NCI-H2107 treated with DMSO at 0.1 percent for 48 hours (cell line): ENCODE measurements around the gene DNM3.

ENCODE experiments used
- DNase-seq: peaks from one replicate; lab custom pipeline; 2025; ENCODE audit not compliant: unreplicated experiment; lab: John Stamatoyannopoulos, UW

DNM3 gene

DNA sequence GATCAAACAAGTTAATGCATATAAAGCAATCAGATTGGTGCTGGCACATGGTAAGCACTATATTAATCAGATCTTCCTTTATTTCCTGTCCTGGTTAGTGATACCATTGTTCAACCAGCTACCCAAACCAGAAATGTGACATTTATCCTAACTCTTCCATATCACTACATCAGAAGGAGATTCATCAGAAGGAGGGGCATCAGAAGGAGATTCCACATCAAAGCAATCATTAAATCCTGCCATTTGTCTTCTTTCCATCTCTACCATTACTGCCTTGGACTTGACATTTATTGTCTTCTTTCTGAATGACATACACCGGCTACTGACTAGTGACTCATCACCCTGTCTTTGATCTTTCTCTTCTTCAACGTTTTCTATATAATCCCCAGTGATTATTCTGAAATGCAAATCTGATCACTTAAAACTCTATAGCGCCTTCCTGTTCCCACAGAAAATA lies 75.0 kb downstream of the DNM3 start:
- no peak for DNase-seq

DNA sequence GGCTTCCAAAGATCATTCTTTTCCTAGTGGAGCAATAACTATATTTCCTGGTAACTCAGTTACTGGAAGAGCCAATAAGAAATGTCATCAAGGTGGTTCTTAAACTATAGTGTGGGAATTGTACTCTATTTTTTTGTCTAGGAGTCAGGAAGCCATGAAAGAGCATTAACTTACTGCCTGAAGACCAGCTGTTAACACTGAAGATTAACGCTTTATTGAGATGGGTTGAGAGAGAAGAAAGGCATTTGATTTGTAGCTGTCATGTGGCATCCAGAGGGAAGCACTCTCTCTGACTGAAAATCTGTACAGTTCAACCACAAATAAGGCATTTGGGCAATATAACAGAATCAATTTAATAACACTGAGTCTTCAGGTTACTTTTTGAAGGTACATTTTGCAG lies 76.0 kb downstream of the DNM3 start:
- DNase-seq, result no peak

DNA sequence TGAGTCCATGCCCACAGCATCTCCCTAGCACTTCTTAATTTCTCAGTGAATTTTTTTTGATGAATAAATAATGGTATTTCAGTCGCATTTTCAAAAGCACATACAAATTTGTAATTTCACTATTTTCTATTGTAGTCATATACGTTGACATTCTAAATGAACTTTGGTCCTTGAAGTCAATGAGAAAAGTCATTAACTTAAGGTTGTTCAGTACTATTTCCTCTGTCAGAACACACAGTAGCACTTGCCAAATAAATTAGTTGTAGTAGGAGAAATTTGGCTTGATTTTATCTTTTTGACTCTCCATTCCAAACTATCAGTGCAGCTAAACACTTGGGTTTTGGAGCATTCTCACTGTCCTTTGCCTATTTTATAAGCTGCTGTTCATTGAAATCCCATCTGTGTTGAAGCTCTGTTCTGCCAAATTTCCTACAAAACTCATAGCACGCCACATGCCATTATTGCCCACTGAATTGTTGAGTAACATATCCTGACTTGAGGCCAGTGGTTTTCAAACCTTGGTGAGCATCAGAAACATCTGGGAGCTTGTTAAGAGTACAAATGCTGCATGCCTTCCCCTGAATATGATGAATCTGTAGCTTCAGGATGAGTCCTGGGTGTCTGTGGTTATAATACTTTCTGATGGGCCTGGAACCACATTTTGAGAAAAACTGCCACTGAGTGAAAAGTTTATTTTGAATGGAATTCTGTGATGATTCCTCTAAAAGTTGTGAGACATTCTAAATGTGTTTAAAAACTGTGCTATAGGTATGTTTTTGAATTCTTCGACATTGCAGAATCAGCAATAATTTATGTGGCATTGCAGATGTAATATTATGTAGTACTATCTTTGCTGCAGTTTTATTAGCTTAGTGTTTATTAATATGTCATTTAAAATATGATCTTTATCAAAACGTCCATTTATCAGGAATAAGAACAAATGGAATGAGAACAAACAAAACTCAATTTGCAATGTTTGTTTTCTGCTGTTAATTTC lies 78.9 kb downstream of the DNM3 start:
- DNase-seq, result no peak

DNA sequence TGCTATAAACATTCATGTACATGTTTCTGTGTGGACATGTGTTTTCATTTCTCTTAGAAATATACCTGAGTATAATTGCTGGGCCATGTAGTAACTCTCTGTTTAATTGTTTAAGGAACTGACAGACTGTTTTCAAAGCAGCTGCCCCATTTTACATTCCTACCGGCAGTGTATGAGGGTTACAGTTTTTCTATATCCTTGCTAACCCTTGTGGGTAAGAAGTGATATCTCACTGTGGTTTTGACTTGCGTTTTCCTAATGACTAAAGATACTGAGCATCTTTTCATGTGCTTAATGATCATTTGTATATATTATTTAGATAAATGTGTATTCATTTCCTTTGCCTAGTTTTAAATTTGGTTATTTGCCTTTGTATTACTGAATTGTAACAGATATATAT lies 81.7 kb downstream of the DNM3 start:
- DNase-seq, result no peak

DNA sequence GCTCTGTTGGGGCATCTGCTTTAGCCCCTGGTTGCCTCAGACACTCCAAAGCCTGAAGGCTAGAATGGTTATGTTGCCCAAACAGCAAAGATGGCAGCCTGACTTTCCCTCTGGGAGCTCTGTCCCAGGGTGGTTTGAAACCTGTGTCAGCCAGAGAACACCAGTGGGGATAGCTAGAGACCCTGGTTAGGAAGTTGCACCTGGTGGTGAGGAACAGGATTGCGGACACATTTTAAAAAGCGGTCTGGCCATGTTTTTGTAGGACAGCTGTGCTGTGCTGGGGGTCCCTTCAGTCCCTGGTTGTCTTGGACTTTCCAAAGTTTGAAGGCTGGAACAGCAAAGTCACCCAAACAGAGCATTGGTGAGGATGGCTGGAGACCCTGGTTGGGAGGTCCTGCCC lies 87.8 kb downstream of the DNM3 start:
- no peak for DNase-seq

DNA sequence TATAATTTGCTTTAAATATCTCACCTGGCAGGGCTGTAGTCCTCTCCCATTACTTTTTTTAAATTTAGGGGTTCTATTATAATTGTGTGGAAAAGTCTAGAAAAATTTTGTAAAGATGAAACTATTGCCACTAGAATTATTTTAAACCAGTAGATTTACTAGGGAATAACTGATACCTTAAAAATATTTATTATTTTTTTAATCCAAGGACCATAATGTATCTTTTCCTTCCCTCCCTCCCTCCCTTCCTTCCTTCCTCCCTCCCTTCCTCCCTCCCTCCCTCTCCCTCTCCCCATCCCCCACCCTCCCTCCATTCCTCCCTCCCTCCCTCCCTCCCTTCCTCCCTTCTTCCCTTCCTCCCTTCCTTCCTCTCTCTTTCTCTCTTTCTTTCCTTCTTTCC lies 90.5 kb downstream of the DNM3 start:
- DNase-seq, result no peak

DNA sequence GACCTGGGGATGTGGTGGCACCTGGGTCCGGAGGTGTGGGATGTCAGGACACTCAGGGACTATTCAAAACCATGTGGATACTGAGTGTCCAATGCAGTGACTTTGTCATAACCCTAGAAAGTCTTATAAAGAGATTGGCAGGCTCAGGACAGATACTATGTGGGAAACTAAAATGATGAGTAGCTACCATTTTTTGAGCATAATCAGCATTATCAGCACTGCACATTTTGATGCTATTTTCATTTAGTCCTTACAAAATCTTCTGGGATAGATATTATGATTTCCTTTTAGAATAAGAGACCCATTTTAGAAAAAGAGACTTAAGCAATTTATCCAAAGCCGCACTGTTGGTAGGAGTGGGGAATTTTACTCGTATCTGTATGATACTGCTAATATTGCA lies 93.4 kb downstream of the DNM3 start:
- DNase-seq, result no peak

DNA sequence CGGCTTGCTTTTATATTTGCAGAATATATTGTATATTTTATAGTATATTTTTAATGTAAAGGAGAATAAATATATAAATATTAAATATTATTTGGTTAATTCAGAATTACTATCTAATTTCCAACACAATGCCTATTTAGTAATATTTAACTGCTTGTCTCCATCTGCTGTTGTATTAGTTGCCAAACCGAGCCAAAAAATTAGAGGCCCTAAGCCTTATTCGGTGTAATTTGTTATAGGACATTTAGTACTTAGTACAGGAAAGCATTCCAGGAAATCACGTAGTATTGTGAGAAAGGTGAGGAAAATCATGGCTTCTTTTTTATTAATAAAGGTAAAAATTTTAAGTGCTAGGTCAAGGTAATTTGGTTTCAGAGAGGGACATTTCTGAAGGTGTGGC lies 93.8 kb downstream of the DNM3 start:
- DNase-seq, result no peak

DNA sequence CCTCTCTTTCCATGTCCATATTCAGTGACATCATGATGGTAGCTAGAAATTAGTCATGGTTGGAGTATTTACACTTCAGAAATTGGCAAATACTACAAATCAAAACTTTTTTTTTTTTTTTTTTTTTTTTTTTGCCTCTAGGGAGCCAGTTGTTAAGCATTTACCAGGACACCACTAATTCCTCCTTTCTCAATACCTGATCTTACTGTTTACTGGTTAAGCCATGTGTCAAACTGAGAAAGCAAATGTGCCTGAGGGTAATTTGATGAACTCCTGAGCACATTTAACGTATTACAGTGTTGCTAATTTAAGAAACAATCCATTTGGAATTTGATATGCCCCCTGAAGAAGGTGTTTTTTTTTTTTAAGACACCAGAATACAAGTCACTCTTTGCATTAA lies 94.4 kb downstream of the DNM3 start:
- no peak for DNase-seq

DNA sequence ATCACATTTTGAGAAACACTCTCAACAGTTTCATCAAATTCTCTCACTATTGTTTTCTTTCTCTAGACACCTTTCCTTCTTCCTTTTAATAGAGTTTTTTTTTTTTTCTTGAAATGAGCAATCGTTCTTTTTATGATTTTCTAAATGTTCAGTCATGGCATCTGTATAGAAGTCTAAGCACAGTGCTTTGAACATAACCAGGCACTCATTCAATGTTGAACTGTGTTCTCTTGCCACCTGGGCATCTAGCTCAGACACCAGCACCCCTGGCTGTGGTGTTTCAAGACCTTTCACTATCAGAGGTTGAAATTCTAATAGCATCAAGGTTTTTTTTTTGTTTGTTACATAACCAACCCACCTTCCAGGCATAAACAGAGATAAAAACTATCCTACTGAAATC lies 96.6 kb downstream of the DNM3 start:
- no peak for DNase-seq

DNA sequence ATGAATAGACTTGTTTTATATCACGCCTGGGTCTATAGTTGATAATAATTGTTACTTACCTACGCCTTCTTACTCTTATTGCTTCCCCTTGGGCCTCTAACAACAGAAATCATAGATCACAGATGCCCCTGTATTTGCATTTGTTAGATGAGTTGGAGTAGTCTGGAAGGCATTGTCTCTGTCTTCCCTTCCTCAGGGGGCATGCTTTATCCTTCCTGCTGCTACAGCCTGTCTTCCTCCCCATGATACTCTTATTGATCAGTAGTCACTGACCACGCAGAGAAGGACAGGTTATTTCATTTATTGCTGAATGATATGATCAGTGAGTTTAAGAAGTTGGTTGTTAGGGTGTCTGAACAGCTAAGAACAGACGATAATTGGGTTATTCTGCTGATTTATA lies 98.4 kb downstream of the DNM3 start:
- DNase-seq, result no peak

DNA sequence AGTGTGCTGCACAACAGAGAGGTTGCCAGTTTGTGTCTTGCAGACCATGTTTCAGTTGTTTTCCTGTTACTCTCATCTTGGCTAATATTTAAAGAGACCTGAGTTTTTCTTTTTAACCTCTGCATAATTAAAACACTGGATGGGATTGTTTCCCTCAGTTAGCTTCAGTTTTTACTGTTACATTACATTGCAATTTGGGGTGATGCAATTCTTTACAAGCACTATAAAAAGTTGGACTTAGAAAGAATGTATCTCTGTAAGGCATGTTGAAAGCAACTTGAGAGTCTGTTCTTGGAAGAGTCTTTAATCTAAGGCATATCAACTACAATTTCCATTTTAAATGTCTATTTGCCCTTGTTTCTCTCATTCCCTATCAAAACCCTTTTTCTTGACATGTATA lies 99.1 kb downstream of the DNM3 start:
- no peak for DNase-seq

DNA sequence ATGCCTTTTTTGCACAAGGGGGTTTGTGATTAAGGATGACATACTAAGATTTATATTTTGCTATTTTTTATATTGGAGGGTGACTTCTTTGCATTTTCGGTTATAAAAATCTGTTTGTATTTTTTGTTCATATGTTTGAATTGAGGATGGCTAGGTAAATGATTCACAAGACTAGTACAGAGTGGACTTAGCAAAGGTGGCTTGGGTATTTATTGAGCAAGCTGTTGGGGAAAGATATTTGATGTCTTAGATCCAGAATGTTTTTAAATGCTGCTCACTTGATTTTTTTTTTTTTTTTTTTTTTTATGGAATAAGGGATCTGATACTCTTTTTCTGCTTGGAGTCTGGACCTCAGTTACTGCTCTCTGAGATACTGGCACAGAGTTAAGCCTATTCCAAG lies 100.6 kb downstream of the DNM3 start:
- no peak for DNase-seq

DNA sequence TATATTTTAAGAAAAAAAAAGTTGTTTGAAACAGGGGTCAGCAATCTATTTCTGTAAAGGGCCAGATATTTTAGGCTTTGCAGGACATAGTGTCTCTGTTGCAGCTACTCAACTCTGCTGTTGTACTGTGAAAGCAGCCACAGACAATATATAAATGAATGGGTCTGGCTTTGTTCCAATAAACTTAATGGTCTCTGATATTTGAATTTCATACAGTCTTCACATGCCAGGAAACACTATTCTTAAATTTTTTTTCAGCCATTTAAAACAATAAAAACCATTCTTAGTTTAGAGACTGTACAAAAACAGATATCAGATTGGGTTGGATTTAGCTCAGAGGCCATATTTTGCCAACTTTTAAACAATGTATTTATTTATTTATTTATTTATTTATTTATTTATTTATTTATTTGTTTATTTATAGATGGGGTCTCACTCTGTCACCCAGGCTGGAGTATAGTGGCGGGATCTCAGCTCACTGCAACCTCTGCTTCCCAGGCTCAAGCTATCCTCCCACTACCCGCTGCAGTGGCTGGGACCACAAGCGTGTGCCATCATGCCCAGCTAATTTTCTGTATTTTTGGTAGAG lies 102.8 kb downstream of the DNM3 start:
- no peak for DNase-seq

DNA sequence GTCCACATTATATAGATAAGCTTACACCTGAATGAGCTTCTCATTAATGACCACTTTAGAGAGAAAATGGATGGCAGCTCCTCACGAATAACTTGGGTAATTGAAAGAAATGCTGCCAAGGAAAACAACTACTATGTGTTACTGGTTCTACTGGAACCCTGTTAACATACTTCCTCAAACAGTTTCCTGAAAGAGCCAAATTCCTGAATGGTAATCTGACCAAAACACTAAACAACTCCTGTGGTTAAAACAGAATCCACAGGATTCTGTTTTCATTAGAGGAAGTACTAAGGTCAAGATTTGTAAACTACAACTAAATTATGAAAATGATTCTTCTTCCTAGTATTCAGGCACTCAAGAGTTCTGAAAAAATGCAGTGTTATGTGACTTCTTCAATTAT lies 107.2 kb downstream of the DNM3 start:
- DNase-seq, result no peak

DNA sequence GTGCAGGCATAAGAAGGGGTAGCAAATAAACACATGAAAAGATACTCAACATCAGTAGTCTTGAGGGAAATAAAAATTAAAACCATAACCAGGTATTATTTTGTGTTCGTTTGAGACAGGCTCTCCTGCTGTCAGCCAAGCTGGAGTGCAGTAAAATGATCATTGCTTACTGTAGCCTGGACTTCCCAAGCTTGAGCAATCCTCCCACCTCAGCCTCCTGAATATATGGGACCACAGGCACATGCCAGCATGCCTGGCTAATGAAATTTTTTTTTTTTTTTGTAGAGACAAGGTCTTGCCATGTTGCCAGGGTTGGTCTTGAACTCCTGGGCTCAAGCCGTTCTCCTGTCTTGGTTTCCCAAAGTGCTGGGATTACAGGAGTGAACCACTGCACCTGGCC lies 108.0 kb downstream of the DNM3 start:
- DNase-seq, result no peak

DNA sequence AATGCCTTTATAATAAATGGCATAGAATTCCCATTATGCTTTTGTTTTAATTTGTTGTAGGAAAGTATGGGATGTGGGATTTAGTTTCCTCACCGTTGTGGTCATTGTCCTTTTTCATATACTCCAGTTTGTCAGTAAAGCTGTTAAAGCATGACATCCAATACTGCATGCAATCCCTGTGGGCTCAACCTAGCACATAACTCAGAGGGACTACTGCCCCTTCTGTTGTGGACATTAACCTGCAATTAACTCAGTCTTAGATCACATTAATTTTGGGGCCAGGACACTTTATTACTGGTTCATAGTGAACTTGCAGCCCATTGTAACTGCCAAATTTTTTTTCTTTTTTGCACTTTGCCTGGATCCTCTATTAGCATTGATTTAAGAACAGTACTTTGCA lies 112.5 kb downstream of the DNM3 start:
- no peak for DNase-seq

DNA sequence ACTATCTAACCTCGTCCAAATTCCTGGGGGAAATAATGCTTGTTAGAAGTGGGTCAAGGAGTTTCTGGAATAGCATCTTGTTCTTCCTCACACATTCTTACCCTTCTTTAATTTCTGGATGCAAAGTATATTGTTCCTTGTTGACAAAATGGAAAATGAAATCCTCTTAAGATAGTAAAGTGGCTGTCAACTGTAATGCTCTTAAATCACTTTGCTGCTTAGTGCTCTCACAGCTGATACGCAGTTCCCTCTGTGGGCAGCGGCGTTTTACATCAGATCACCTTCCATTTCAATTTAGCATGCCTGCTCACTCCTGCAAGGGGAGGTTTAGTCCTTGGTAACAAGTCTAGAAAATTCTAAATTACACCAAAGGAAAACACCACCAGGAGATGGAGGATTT lies 113.1 kb downstream of the DNM3 start:
- DNase-seq, result no peak

DNA sequence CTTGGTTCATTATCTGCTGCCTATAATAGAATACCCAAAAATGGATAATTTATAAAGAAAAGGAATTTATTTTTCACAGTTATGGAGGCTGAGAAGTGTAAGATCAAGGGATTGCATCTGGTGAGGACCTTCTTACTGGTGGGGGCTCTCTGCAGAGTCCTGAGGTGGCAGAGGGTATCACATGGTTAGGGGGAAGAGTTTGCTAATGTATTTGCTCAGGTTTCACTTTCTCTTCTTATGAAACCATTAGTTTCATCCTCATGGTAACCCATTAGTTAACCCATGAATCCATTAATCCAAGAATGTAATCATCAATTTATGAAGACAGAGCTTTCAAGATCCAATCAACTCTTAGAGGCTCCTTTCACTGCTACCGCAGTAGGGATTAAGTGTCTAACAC lies 120.6 kb downstream of the DNM3 start:
- no peak for DNase-seq

DNA sequence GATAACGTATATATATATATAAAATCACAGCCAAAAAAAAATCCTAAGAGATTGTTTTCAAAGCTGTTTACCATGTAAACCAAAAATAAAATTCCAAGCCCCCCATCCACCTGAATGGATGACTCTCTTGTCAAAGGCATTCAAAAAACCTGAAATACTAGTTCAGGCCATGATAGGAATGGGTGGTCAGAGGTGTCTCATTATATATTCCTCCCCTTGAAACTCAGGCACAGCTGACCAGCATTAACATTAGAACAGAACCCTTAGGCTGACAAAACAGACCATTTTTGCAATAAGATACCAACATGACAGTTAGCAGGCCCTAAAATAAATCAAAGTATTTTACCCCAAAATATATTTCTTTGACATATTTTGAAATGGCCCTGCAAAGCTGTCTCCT lies 122.5 kb downstream of the DNM3 start:
- no peak for DNase-seq

DNA sequence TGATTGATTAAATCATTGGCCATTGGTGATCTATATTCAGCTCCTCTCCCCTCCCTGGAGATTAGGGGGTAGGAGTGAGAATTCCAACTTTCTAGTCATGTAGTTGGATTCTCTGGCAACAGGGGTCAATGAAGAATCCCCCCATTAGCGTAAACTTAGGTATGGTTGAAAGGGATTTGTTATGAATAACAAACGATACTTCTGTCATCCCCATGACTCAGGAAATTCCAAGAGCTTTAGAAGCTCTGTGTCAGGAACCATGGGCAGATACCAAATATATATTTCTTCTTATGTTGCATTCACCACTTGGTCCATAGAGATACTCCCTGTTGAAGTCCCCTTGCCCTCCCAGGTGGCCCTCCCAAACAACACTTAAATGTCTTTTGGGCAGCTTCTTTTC lies 124.5 kb downstream of the DNM3 start:
- DNase-seq, result no peak

DNA sequence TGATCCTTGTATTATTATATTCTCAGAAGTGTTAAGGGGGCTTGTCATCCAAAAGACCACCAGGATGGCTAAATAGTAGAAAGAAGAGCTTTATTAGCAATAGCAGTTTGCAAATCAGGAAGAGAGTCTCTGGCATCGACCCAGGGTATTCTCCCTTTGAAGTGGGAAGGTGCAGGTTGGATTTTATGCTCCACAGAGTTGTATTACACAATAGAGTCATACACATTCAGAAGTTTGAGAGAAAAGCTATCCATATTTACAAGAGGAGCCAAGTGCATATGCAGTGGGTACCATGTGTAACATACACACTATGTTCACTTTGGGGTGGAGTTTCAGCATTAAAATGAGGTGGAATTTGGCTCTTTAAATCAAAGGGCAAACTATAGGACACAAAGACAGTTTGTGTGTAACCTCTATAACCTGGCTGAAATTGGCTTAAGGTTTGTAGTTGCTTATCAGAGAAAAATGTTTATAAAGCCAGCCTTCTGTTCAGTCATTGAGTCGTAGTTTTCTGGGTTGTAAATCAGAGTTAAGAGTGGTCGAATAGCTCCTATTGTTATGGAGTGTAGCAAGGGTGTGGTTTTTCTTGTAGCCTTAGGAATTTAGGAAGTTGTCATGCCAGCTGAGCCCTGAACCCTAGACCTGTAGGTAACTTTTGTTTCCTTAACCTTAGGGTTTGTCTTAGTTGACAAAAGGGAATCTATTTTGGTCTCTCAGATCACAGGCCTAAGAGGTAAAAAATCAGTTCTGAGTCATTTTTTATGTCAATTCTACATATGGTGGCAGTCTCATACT lies 125.3 kb downstream of the DNM3 start:
- no peak for DNase-seq
